Osteoblast (primary cell): ENCODE results near the gene NDNF. TPM values are rescaled to one million over a fixed set of nuclear protein-coding genes. Genes with fewer than 3 reads are reported as not detected.

Experiments used
- DNase-seq: peaks from one replicate; pipeline ENCODE4 v3.0.0; 2011; ENCODE audit warnings: low spot score, mixed read lengths; ENCODE audit not compliant: insufficient read length; ENCODE audit errors: missing footprints
- H2AFZ ChIP-seq: 2 replicates; pipeline ENCODE4 v1.6.0; 2011; ENCODE audit warnings: mild to moderate bottlenecking, low read length
- H3K27ac ChIP-seq: 2 replicates; pipeline ENCODE4 v1.5.1; 2011; ENCODE audit warnings: mild to moderate bottlenecking, low read depth, low read length, moderate library complexity
- H3K27me3 ChIP-seq: 2 replicates; pipeline ENCODE4 v1.6.0; 2012; ENCODE audit warnings: mild to moderate bottlenecking, control low read depth, inconsistent platforms, low read length, moderate library complexity; ENCODE audit not compliant: insufficient read depth
- H3K36me3 ChIP-seq: 2 replicates; pipeline ENCODE4 v1.5.1; 2011; ENCODE audit warnings: mild to moderate bottlenecking, low read length, control low read depth, moderate library complexity; ENCODE audit not compliant: insufficient read depth
- H3K4me1 ChIP-seq: 2 replicates; pipeline ENCODE4 v1.5.1; 2011; ENCODE audit warnings: mild to moderate bottlenecking, low read length, control low read depth, moderate library complexity; ENCODE audit not compliant: insufficient read depth
- H3K4me2 ChIP-seq: 2 replicates; pipeline ENCODE4 v1.6.0; 2011; ENCODE audit warnings: mild to moderate bottlenecking, low read length; ENCODE audit not compliant: insufficient read depth
- H3K4me3 ChIP-seq: fragments of 200-600 bp; sonication (generic); 3 replicates; pipeline ENCODE4 v1.5.1; 2012; ENCODE audit warnings: mild to moderate bottlenecking, low read length, inconsistent platforms; ENCODE audit not compliant: insufficient read depth
- H3K79me2 ChIP-seq: 2 replicates; pipeline ENCODE4 v1.6.0; 2012; ENCODE audit warnings: mild to moderate bottlenecking, low read length, control low read depth, inconsistent platforms; ENCODE audit not compliant: insufficient read depth
- H3K9me3 ChIP-seq: 2 replicates; pipeline ENCODE4 v1.5.1; 2011; ENCODE audit warnings: low read depth, low read length, control low read depth
- H4K20me1 ChIP-seq: 2 replicates; pipeline ENCODE4 v1.6.0; 2012; ENCODE audit warnings: mild to moderate bottlenecking, low read length, control low read depth; ENCODE audit not compliant: insufficient read depth
- CTCF ChIP-seq: IDR thresholded peaks from 2 replicates; pipeline ENCODE4 v1.5.1; 2011; ENCODE audit warnings: mild to moderate bottlenecking, low read depth, low read length, moderate library complexity; ENCODE audit errors: extremely low read depth
- total RNA-seq: library from RNA; depleted of rRNA; stranded (reverse); fragments of >200 nt; gene quantifications from 2 replicates; pipeline ENCODE4 v1.2.3, GENCODE V29; 2012

NDNF gene
- total RNA-seq, 1 donor, result 9.8 TPM

GRCh38 chr4:121050300-121050699 lies 22.0 kb downstream of the NDNF start:
- no peaks in the 10 kb centered on the region for H4K20me1 ChIP-seq
- TF ChIP-seq CTCF, result peak; percentile 45
- DNase-seq, result no peak
- no peaks in the 10 kb centered on the region for H3K27me3 ChIP-seq
- no peak overlapping the region for H3K27ac ChIP-seq
- H3K4me1 ChIP-seq, result no peaks in the 10 kb centered on the region
- no peaks in the 10 kb centered on the region for H3K36me3 ChIP-seq
- H2AFZ ChIP-seq, result no peak overlapping the region
- H3K4me3 ChIP-seq, result no peak overlapping the region
- no peak overlapping the region for H3K4me2 ChIP-seq
- no peaks in the 10 kb centered on the region for H3K79me2 ChIP-seq
- no peaks in the 10 kb centered on the region for H3K9me3 ChIP-seq

GRCh38 chr4:121049072-121049599 lies 23.2 kb downstream of the NDNF start:
- Histone ChIP-seq H3K36me3 (no peaks in the 10 kb centered on the region), H3K79me2 (no peaks in the 10 kb centered on the region), H3K27me3 (no peaks in the 10 kb centered on the region), H4K20me1 (no peaks in the 10 kb centered on the region), H3K4me1 (no peaks in the 10 kb centered on the region), H3K9me3 (no peaks in the 10 kb centered on the region), H3K4me2 (no peak overlapping the region), H2AFZ (no peak overlapping the region), H3K27ac (no peak overlapping the region), H3K4me3 (no peak overlapping the region)
- TF ChIP-seq CTCF, result no peak
- peak; percentile 64 for DNase-seq

GRCh38 chr4:121048165-121048564 lies 24.2 kb downstream of the NDNF start:
- no peaks in the 10 kb centered on the region for H4K20me1 ChIP-seq
- H3K27me3 ChIP-seq, result no peaks in the 10 kb centered on the region
- H3K27ac ChIP-seq, result no peak overlapping the region
- no peak overlapping the region for H3K4me3 ChIP-seq
- no peaks in the 10 kb centered on the region for H3K4me1 ChIP-seq
- H3K79me2 ChIP-seq, result no peaks in the 10 kb centered on the region
- H3K4me2 ChIP-seq, result no peak overlapping the region
- no peak for TF ChIP-seq CTCF
- H2AFZ ChIP-seq, result no peak overlapping the region
- no peak for DNase-seq
- no peaks in the 10 kb centered on the region for H3K9me3 ChIP-seq
- H3K36me3 ChIP-seq, result no peaks in the 10 kb centered on the region

GRCh38 chr4:121041307-121042090 lies 30.8 kb downstream of the NDNF start:
- Histone ChIP-seq H3K79me2 (no peaks in the 10 kb centered on the region), H3K4me3 (no peak overlapping the region), H3K9me3 (no peaks in the 10 kb centered on the region), H3K27ac (no peak overlapping the region), H3K36me3 (no peaks in the 10 kb centered on the region), H2AFZ (no peak overlapping the region), H3K4me1 (no peaks in the 10 kb centered on the region), H3K4me2 (no peak overlapping the region), H3K27me3 (no peaks in the 10 kb centered on the region), H4K20me1 (no peaks in the 10 kb centered on the region)
- no peak for DNase-seq
- no peak for TF ChIP-seq CTCF
